ENCODE data around the gene TSPAN31.

TSPAN31 gene

GRCh38 chr12:57722716-57723629, 21.9 kb upstream of the TSPAN31 start:
- DNase-seq (ENCODE audit: low read depth in 2 of 2), result no peak

DNA sequence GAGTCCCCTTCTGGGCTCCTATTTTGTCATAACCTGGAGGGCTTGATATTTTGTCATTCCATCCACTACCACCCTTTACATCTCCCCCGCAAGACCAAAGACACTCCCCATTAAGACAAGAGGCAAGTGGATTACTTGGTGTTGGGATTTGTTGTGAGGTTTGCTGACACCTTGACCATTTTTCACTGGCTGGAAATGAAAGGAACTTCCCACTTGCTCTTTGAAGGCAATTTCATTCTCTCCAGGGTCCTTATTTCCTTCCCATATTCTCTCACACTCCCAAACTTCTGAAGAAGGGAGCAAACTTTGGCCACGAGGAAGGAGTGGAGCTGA, 21.2 kb upstream of the TSPAN31 start:
- no peak for DNase-seq (ENCODE audit: low read depth in 2 of 2)

DNA sequence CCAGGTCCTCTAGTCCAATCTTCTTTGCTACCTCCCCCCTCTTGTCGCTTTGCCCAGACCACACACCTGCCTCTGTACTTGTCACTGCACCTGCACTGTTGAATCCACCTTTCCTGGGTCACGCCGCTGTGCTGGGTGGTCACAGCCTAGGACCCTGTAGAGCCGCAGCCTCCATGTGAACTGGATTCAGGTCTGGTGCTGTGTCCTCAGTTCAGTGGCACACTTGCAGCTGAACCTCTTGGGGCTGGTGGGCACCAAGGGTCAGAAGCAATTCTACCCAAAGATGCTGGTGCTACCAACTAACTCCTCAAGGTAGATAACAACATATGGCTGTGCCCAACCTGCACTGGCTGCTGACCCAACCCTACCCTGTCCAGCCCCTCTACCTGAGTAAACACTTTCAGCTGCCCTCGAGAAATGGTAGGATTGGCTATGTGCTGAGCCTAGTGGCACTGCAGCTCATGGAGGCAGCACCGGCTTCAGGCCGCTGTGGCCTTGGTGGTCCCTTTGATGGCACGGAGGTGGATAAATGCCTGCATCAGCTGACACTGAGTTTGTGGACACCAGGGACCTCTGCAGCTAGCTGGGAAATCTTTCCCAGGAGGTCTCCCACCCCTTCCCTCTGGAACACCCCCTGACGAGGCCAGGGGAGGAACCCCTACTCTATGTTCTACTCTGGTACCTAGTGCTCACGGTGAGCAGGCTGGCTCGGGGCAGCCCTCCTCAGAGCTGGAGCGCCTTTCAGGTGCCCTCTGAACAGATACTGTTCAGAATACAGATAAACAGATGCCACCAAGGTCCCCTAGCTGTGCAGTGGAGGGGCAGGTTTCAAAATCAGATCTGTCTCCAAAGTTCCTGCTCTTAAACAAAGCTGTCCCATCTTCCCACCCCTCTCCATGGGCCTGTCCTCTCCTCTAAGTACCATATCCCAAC, 20.6 kb upstream of the TSPAN31 start:
- no peak for DNase-seq (ENCODE audit: low read depth in 2 of 2)

DNA sequence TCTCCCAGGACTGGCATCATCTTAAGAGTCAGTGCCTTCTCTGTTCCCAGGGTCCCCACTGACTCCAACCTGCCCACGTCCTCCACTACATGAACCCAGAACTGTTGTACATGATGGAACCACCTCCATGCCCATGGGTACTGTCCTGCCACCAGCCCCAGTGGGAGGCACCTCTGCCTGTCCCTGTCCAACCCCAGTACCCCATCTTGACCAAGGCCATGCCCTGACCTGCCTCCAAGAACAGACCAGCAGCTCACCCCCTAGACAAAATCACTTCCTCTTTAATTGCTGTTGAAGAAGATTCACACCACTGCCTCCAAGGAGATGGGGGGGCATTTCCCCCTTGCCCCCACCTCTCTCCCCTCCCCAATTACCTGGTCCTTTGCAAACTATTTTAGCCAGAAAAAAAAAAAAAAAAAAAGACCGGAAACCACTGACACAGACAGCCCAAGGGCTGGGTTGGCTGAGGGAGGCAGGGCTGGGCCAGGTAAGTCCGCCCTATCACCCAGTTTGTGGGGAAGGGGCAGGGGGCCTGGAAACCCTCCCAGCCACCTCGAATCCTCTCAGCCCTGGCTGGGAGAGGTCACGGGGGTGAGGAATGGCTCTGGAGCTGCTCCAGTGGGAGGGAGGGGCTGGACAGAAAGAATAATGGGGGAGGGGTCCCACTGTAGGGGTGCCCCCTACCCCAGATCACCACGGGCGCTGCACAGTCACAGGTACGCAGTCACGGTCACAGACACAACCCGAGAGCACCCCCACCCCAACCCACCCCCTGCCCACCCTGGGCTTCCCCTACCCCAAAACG, 19.7 kb upstream of the TSPAN31 start:
- no peak for DNase-seq (ENCODE audit: low read depth in 2 of 2)

GRCh38 chr12:57725851-57726150, 19.0 kb upstream of the TSPAN31 start:
- DNase-seq (ENCODE audit: low read depth in 2 of 2), result no peak

DNA sequence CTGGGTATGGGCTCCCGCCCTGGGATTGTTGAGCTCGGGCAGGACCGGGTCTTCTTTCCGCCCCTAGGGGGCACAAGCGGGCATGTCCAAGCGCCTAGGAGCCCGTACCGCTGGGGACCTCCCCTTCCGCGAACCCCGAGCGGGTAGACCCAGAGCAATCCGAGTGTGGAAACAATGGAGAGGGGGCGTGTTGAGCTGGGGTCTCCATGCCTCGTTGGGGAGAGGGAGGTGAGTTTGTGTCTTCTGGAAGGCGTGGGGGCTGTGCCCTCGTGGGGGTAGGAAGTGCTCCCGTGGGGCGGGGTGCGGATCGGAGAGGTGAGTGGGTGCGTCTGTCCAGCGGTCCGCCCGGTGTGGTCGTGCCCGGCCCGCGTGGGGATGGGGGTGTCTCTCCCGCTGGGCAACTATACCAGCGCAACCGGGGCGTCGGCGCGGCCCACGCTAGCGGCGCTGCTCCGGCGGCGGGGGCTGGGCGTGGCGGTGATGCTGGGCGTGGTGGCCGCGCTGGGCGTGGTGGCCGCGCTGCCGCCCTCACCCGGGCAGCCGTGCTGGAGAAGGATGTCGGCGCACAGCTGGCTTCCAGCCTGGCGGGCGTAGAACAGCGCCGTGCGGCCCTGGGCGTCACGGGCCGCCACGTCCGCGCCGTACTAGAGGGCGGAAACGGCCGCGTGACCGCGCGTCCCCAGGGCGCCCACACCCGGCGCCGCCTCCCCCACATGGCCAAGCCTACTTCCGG, 18.5 kb upstream of the TSPAN31 start:
- no peak for DNase-seq (ENCODE audit: low read depth in 2 of 2)

- no peak for DNase-seq (ENCODE audit: low read depth in 2 of 2)
These were observed 17.7 kb upstream of the TSPAN31 start for GRCh38 chr12:57726884-57727757.

DNA sequence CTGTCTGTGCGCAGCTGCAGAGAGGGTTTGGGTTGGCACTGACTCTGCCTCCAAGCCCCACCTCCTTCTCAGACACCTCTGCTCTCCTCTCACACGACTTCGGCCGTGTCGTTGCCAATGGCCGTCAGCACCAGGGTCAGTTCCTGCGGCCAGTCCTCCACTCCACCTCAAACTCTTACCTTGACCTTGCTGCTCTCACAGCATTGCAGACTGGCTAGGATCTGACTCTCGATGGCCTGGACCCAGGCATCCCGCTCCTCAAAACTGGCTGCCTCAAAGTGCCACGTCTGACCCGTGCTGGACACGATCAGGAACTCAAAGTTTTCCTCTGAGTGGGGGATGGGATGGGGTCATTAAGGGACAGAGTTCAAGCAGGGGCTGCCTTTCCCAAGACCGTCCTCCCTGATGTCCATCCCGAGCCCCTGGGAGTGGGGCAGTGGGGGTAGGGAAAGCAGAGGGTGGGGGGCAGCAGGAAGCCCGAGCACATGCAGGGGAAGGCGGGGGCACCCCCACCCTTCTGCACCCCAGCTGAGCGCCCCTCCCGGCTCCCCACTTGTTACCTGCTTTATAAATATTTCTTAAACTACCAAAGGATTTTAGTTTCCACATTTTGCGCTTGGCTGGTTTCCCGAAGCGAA, 17.0 kb upstream of the TSPAN31 start:
- no peak for DNase-seq (ENCODE audit: low read depth in 2 of 2)

GRCh38 chr12:57729321-57729844, 15.5 kb upstream of the TSPAN31 start:
- DNase-seq (ENCODE audit: low read depth in 2 of 2), result no peak

DNA sequence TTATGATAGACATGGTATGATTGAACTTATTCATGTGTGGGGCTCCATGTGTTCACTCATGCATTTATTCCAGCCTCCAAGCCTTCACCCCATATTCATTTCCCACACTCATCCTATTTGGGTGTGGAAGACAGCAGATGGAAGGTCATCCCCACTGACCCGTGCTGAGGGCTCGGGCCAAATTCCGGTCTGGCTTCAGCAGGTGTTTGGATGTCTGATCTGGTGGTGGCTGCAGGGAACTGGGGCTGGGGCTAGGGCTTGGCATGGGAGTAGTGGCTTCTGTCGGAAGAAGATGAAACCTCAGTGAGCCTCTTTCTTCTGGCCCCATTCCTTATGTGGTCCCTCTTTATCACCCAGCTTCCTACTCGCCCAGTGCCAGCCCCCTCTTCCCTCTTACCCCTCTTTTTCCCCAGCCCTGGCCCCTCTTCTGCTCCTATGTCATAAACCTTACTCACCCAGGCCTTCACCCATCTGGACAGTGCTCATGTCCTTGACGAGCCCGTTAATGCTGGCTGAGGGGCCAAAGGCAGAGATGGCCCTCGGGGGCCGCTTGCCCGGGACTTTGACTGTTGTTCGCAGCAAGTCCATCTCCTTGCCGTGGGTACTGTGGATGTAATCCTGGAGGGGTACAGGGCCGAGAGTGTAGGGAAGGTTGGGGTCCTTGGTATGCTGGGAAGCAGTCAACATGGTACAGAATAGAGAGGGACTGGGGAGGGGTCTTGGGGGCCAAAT, 14.3 kb upstream of the TSPAN31 start:
- no peak for DNase-seq (ENCODE audit: low read depth in 2 of 2)

DNA sequence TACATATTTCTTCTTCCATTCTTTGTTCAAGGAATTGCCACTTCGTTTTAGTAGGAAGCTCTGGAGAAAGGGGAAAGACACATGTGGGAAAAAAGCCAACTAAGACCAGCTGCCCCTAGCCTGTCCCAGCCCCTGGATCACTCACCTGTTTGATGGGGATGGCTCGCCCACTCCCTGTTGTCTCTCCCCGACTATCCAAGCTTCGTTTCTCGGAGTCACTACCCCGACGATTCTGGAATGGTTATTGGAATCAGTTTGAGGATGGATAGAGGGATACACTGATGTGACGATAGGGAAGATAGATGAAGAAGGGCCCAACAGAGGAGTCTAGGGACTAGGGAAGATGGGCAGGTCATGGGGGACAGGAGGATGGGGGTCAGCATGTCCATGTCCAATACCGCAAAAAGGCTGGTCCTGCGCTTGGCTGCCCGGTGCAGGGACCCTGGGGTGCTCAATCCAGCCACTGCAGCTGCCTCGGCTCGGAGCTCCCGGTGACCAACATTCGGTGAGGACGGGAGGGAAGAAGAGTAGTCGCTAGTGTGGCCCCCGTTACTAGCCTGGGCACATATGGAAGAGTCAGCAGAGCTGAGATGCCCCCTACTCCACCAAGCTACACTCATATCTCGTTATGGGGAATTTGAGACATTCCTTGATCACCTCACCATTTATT, 13.3 kb upstream of the TSPAN31 start:
- no peak for DNase-seq (ENCODE audit: low read depth in 2 of 2)

DNA sequence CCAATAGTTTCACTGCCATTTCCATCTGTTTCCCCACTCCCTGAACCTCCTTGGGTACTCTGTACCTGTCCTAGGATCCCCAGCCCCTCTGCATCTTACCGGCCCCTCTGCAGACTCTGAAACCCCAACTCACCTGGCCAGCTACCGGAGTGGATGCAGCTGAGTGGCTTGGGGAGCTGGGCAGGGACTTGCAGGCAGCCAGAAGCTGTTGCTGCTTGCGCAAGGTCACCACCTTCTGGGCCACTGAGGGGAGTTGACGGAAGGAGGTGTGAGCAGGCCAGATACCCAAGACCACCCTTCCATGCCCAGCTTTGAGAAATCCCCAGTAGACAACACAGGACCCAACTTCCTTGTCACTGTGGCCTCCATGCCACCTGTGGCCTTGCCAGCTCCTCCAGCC, 12.6 kb upstream of the TSPAN31 start:
- DNase-seq (ENCODE audit: low read depth in 2 of 2), result no peak

DNA sequence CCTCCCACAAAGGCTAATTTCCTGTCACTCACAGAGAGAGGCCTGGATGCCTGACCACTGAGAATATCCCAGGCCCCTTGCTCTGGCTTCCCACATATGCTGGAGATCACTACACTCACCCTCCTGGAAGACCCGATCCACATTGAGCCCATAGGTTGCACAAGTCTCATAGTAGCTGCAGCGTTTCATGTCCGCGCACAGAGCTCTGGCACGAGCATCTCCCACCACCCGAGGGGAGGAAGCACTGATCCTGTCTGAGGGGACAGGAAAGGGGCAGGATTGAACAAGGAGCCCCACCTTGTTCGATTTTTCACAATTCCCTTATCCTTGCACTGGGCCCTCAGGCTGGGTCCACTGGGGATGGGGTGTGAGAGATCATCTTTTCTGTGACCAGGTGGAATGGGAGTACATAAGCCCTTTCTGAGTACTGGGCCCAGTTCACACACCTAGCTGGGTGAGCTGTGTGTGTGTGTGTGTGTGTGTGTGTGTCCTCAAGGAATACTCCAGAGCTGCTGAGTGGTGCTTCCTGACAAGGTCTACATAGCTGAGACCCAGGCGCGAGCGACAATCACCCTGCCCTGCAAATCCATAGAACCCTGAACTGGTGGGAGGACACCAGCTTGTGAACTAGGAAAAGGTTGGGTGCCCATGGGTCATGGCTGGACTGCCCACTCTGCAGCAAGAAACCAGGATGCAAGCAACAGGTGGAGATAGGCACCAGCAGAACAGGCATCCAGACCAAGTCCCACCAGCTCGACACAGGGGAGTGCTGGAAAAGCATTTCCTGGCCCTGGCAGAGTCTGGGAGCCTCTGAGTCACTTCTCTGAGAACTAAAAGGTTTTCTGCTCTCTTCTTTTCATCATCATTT, 11.9 kb upstream of the TSPAN31 start:
- DNase-seq (ENCODE audit: low read depth in 2 of 2), result no peak

- no peak for DNase-seq (ENCODE audit: low read depth in 2 of 2)
These were observed 10.9 kb upstream of the TSPAN31 start for GRCh38 chr12:57733928-57734327.

GRCh38 chr12:57734591-57734990, 10.2 kb upstream of the TSPAN31 start:
- no peak for DNase-seq (ENCODE audit: low read depth in 2 of 2)

DNA sequence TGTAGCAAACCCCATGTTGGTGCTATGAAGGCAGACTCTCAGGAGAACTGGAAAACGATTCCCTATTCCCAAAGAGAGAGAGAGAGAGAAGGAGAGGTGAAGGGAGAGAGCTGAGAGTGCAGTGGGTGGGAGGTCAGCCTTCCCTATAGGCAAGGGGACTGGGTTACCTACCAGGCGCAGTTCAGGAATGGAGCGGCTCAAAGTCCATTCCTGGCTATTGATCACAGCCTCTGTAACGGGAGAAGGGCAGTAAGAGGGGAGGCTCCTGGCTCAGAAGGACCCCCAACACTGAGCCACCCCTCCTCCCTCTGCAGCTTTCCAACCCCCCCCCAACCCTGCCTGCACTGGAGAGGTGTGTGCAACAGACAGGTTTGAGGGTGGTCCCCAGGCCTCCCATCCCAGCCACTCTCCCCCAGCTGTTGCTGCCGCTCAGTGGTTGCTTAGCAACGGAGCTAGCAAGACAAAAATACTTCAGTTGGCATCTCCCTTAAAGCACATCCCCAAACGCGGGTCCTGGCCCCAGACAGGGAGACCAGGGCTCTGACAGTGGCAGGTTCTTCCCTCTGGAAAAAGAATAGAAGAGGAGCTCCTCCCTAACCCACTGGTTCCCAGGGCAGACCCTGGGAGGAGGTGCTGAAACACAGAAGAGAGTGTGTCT, 9.5 kb upstream of the TSPAN31 start:
- no peak for DNase-seq (ENCODE audit: low read depth in 2 of 2)

All from stimulated activated CD4-positive, alpha-beta T cell treated with anti-CD3 and anti-CD28 coated beads, Interleukin-15, amount 100 ng/mL, for 48 hours (primary cell).